Activated CD8-positive, alpha-beta T cell treated with anti-CD3 and anti-CD28 coated beads for 36 hours (primary cell): Measurements from ENCODE around the gene OR51B6. TPM values are rescaled to one million over a fixed set of nuclear protein-coding genes. Genes with fewer than 3 reads are reported as not detected.
"Not testable (repeated sequence)": the region's sequence is repeated elsewhere in the genome, so short reads cannot be mapped to it uniquely, and the experiment has no call there.

Experiments
- ATAC-seq: fragments of 200-7000 bp; cut with Tn5 transposase; one replicate; pipeline ENCODE4 v1.10.0; 2021; ENCODE audit warnings: mild to moderate bottlenecking, moderate library complexity
- CTCF ChIA-PET: fragments of 350-600 bp; sonication (Branson Sonifier 250); formaldehyde crosslinking; loops from one replicate; lab custom pipeline; 2021; ENCODE audit warnings: antibody characterized with exemption; lab: Charles Lee
- POLR2A ChIA-PET: fragments of 350-600 bp; sonication (Branson Sonifier 250); formaldehyde crosslinking; loops from one replicate; lab custom pipeline; 2021; ENCODE audit warnings: antibody characterized with exemption; lab: Charles Lee
- DNase-seq: peaks from one replicate; pipeline ENCODE4 v3.0.0-alpha.2; 2020
- H3K27ac Mint-ChIP-seq: one replicate; pipeline ENCODE4 v1.8.0; 2021; ENCODE audit warnings: mild to moderate bottlenecking, mixed read lengths
- H3K27me3 Mint-ChIP-seq: one replicate; pipeline ENCODE4 v1.8.0; 2021; ENCODE audit warnings: mixed read lengths
- H3K36me3 Mint-ChIP-seq: one replicate; pipeline ENCODE4 v1.8.0; 2021; ENCODE audit warnings: low read depth, mixed read lengths
- H3K4me1 Mint-ChIP-seq: one replicate; pipeline ENCODE4 v1.8.0; 2021; ENCODE audit warnings: low read depth, mixed read lengths
- H3K4me3 Mint-ChIP-seq: one replicate; pipeline ENCODE4 v1.8.0; 2021; ENCODE audit warnings: mild to moderate bottlenecking, moderate library complexity, mixed read lengths
- H3K9me3 Mint-ChIP-seq: one replicate; pipeline ENCODE4 v1.8.0; 2021; ENCODE audit warnings: mixed read lengths
- CTCF ChIP-seq: fragments of 200-600 bp; IDR thresholded peaks from one replicate; pipeline ENCODE4 v1.8.0; 2022; ENCODE audit warnings: antibody characterized with exemption, mild to moderate bottlenecking
- intact Hi-C: fragments of 100-400 bp; cut with micrococcal nuclease; formaldehyde crosslinking; loops from one replicate; pipeline ENCODE4 v1.10.0; 2022
- total RNA-seq, 2 experiments: library from RNA; stranded (reverse); gene quantifications; one replicate each; pipeline ENCODE4 v1.2.3, GENCODE V29; 2021

Gene OR51B6
- total RNA-seq, 2 experiments from 2014 or later: not detected

DNA sequence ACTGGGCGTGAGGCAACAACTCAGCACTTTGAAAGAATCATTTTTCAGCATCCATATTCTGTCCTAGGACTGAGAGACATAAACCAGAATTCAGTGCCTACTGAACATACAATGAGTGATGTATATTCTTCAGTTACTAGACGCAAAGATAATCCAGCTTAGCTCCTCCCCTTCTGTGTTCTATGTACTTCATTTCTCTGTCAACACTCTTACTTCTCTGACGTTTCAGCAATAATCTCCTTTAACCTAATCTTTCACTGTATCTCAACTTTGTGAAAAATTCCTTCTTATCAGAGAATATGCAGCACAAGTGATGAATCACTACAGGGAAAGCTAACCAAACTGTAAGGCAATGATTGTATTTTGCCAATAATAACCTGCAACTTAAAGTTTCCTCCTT lies 5.5 kb upstream of the OR51B6 start:
- no peak for ATAC-seq
- Mint-ChIP-seq H3K27ac (no peak overlapping the region), H3K36me3 (no peaks in the 10 kb centered on the region), H3K4me3 (no peak overlapping the region), H3K4me1 (no peaks in the 10 kb centered on the region), H3K27me3 (peaks cover 5% of the 10 kb centered on the region), H3K9me3 (no peaks in the 10 kb centered on the region)
- no peak for DNase-seq
- no peak for TF ChIP-seq CTCF
- CTCF ChIA-PET: no interaction called here
- POLR2A ChIA-PET: no interaction called here
- intact Hi-C loops: no loop called here

DNA sequence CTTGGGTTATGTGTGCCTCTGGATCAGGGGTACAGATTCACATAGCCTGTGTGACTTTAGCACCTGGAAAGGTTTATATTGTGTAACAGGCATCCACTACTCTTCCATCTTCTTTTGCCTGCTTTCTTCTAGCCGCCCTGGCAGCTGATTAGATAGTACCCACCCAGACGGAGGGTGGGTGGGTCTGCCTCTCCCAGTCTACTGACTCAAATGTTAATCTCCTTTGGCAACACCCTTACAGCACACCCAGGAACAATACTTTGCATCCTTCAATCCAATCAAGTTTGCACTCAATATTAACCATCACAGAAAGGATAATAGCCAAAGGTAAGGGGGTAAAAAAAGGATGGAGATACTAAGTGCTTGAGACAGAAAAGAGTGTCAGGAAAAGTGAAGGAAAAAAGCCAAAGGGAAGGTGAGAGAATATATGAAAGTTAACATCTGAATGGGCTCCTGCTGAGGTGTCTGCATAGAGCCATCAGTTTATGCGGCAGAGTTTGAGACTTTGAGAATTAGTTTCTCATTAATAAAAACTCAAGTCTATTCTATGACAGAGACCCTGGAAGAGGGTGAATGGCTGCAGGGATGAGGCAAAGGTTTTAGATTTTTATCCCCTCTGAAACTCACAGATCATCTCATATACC lies 2.6 kb upstream of the OR51B6 start:
- Mint-ChIP-seq H3K27ac (no peak overlapping the region), H3K36me3 (no peaks in the 10 kb centered on the region), H3K9me3 (no peaks in the 10 kb centered on the region), H3K4me3 (no peak overlapping the region), H3K27me3 (peaks cover 4% of the 10 kb centered on the region), H3K4me1 (no peaks in the 10 kb centered on the region)
- intact Hi-C loops: no loop called here
- CTCF ChIA-PET: no interaction called here
- POLR2A ChIA-PET: no interaction called here
- DNase-seq (no peak), ATAC-seq (no peak)
- TF ChIP-seq CTCF: no peak

DNA sequence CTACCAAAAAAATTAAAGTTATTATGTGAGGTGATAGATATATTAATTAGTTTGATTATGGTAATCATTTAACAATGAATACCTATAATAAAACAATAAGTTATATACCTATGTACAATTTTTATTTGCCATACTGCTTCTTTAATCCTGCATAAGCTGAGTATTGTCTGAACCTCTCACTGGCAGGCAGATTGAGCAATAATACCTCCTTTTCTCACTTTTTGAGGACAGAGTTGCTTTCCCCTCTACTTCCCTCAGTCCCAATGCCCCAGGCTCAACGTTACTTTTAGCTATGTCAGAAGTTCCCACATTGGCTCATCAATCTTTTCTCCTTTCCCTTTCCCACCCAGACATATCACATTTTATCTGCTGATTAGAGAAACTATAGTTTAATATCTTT lies 1.8 kb upstream of the OR51B6 start:
- no peak overlapping the region for H3K27ac Mint-ChIP-seq
- H3K4me1 Mint-ChIP-seq: no peaks in the 10 kb centered on the region
- no peaks in the 10 kb centered on the region for H3K36me3 Mint-ChIP-seq
- H3K9me3 Mint-ChIP-seq: no peaks in the 10 kb centered on the region
- no peak for TF ChIP-seq CTCF
- no peak for DNase-seq
- POLR2A ChIA-PET: no interaction called here
- intact Hi-C loops: no loop called here
- no peak for ATAC-seq
- H3K4me3 Mint-ChIP-seq: no peak overlapping the region
- CTCF ChIA-PET: interaction anchor here (0.6 kb wide), 1 partner anchor 21 kb away, joined by 3 read pairs; no protein-coding TSS in a partner anchor
- peaks cover 4% of the 10 kb centered on the region for H3K27me3 Mint-ChIP-seq

DNA sequence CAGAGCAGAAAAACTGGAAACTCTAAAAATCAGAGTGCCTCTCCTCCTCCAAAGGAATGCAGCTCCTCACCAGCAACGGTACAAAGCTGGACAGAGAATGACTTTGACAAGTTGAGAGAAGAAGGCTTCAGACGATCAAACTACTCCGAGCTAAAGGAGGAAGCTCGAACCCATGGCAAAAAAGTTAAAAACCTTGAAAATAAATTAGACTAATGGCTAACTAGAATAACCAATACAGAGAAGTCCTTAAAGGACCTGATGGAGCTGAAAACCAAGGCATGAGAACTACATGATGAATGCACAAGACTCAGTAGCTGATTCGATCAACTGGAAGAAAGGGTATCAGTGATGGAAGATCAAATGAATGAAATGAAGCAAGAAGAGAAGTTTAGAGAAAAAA lies 4.7 kb downstream of the OR51B6 start:
- intact Hi-C loops, H3K4me3 Mint-ChIP-seq, H3K27ac Mint-ChIP-seq, H3K36me3 Mint-ChIP-seq, ATAC-seq, H3K27me3 Mint-ChIP-seq, POLR2A ChIA-PET, H3K9me3 Mint-ChIP-seq, DNase-seq, H3K4me1 Mint-ChIP-seq, CTCF ChIA-PET: not testable (repeated sequence)

GRCh38 chr11:5362017-5362625 lies 10.8 kb downstream of the OR51B6 start:
- H3K27me3 Mint-ChIP-seq: peaks cover 8% of the 10 kb centered on the region
- DNase-seq (no peak), ATAC-seq (no peak)
- TF ChIP-seq CTCF: no peak
- peaks cover 2% of the 10 kb centered on the region for H3K9me3 Mint-ChIP-seq
- H3K4me1 Mint-ChIP-seq: no peaks in the 10 kb centered on the region
- no peaks in the 10 kb centered on the region for H3K36me3 Mint-ChIP-seq
- CTCF ChIA-PET: no interaction called here
- H3K4me3 Mint-ChIP-seq: no peak overlapping the region
- intact Hi-C loops: no loop called here
- POLR2A ChIA-PET: no interaction called here
- no peak overlapping the region for H3K27ac Mint-ChIP-seq
